Ishikawa (cell line): Measurements from ENCODE around the gene OR10H2.

Experiments
- EP300 ChIP-seq: IDR thresholded peaks from 2 replicates; pipeline ENCODE4 v1.6.1; 2012; ENCODE audit warnings: borderline replicate concordance
- MAX ChIP-seq: IDR thresholded peaks from 2 replicates; pipeline ENCODE4 v1.6.1; 2012
- REST ChIP-seq: IDR thresholded peaks from 2 replicates; pipeline ENCODE4 v1.6.1; 2012; ENCODE audit warnings: low read depth, mild to moderate bottlenecking

- TF ChIP-seq REST = no peak
- no peak for TF ChIP-seq EP300
- TF ChIP-seq MAX = no peak
Observed at GRCh38 chr19:15721268-15721667, 6.6 kb upstream of the OR10H2 start.
